T-helper 17 cell (primary cell): Measurements from ENCODE around the gene ANKRD60. TPM values are rescaled to one million over a fixed set of nuclear protein-coding genes. Genes with fewer than 3 reads are reported as not detected.

Source experiments
- ATAC-seq: fragments of 150-1000 bp; cut with Tn5 transposase; 2 replicates; pipeline ENCODE4 v1.10.0; 2021; ENCODE audit warnings: mild to moderate bottlenecking, moderate library complexity
- DNase-seq, 3 donors: peaks; one replicate each; pipeline versions ENCODE4 v3.0.0 to v3.0.0-alpha.2; 2020 to 2021
- H3K9me3 ChIP-seq: one replicate; pipeline ENCODE4 v1.7.0; 2013; ENCODE audit warnings: low read length, mild to moderate bottlenecking; ENCODE audit not compliant: control insufficient read depth, poor library complexity, severe bottlenecking
- H3K27ac Mint-ChIP-seq: one replicate; pipeline ENCODE4 v1.8.0; 2022; ENCODE audit warnings: mild to moderate bottlenecking, moderate library complexity, mixed read lengths
- H3K27me3 Mint-ChIP-seq: one replicate; pipeline ENCODE4 v1.8.0; 2022; ENCODE audit warnings: mixed read lengths
- H3K36me3 Mint-ChIP-seq: one replicate; pipeline ENCODE4 v1.8.0; 2022; ENCODE audit warnings: low read depth, mixed read lengths
- H3K4me1 Mint-ChIP-seq: one replicate; pipeline ENCODE4 v1.8.0; 2022; ENCODE audit warnings: mild to moderate bottlenecking, mixed read lengths
- H3K4me3 Mint-ChIP-seq: one replicate; pipeline ENCODE4 v1.8.0; 2022; ENCODE audit warnings: mild to moderate bottlenecking, moderate library complexity, mixed read lengths
- total RNA-seq, 4 donors: library from RNA in 2 of 4; stranded (reverse) in 2 of 4; gene quantifications; one replicate each; pipeline ENCODE4 v1.2.3 and lab custom pipeline; 2022 to 2026

The ANKRD60 gene
- total RNA-seq, 2 donors from 2014 or later: not detected

DNA sequence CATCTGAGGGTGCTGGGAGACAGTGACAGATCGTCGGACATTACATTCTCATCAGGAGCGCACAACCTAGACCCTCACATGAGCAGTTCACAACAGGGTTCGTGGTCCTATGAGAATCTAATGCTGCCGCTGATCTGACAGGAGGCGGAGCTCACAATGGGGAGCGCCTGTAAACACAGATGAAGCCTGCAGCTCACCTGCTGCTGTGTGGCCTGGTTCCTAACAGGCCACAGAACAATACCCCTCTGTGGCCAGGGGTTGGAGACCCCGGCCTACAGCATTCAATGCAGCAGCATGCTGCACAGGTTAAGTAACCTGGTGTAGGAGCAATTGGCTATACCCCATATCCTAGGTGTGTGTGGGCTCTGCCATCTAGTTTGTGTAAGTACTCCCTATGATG lies 19.5 kb downstream of the ANKRD60 start:
- Mint-ChIP-seq H3K27ac (peak overlapping the region; percentile 80), H3K4me3 (no peak overlapping the region), H3K36me3 (no peaks in the 10 kb centered on the region), H3K4me1 (peaks cover 7% of the 10 kb centered on the region), H3K27me3 (peaks cover 22% of the 10 kb centered on the region)
- ATAC-seq (no peak), DNase-seq (no peak)
- no peaks in the 10 kb centered on the region for H3K9me3 ChIP-seq

DNA sequence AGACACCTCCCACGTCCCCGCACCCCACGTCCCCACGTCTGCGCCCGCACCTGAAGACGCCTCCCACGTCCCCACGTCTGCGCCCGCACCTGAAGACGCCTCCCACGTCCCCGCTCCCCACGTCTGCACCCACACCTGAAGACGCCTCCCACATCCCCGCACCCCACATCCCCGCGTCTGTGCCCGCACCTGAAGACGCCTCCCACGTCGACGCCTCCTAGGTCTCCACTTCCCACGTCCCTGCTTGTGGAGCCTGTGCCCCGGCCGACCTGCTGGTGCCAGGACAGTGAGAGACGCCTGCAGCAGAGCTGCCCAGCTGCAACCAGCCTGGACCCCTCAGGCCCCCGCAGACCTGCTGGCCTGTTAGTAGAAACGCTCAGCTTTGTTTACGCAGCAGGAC lies 22.6 kb downstream of the ANKRD60 start:
- Mint-ChIP-seq H3K4me1 (peaks cover 7% of the 10 kb centered on the region), H3K27ac (no peak overlapping the region), H3K36me3 (no peaks in the 10 kb centered on the region), H3K4me3 (no peak overlapping the region), H3K27me3 (peaks cover 11% of the 10 kb centered on the region)
- ATAC-seq (no peak), DNase-seq (no peak)
- no peaks in the 10 kb centered on the region for H3K9me3 ChIP-seq

DNA sequence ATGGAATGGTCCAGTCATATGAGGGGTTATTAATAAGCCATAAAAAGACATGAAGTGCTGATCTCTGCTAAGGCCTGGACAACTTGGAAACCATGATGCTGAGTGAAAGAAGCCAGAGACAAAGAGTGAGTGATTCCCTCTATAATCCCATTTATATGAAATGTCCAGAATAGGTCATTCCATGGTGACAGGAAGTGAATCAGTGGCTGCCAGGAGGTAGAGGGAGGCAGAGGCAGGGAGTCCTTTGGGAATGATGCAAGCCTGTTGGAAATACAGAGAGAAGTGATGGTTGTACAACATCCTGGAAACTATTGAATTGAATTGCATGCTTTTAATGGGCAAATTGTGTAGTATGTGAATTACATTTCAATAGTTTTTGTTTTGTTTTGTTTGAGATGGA lies 26.4 kb downstream of the ANKRD60 start:
- Mint-ChIP-seq H3K36me3 (no peaks in the 10 kb centered on the region), H3K27me3 (peaks cover 5% of the 10 kb centered on the region), H3K4me3 (no peak overlapping the region), H3K4me1 (peaks cover 3% of the 10 kb centered on the region), H3K27ac (no peak overlapping the region)
- no peaks in the 10 kb centered on the region for H3K9me3 ChIP-seq
- ATAC-seq: no peak
- DNase-seq: no peak

DNA sequence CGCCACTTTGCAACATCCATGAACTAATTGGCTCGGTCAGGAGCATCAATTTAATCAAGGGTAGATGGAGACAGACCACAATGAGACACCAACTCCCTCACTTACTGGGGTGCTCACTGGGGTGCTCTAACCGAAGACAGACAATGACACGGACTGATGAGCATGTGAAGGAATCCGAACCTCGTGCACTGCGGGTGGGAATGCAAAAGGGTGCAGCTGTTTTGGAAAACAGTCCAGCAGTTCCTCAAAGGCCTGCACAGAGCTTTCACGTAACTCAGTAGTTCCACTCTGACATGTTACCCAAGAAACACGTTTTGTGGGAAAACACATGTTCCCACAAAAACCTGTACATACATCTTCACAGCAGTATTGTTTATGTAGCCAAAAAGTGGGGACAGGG lies 26.8 kb downstream of the ANKRD60 start:
- no peak overlapping the region for H3K27ac Mint-ChIP-seq
- H3K36me3 Mint-ChIP-seq: no peaks in the 10 kb centered on the region
- H3K9me3 ChIP-seq: no peaks in the 10 kb centered on the region
- peaks cover 3% of the 10 kb centered on the region for H3K4me1 Mint-ChIP-seq
- no peak overlapping the region for H3K4me3 Mint-ChIP-seq
- ATAC-seq (no peak), DNase-seq (no peak)
- peaks cover 5% of the 10 kb centered on the region for H3K27me3 Mint-ChIP-seq

DNA sequence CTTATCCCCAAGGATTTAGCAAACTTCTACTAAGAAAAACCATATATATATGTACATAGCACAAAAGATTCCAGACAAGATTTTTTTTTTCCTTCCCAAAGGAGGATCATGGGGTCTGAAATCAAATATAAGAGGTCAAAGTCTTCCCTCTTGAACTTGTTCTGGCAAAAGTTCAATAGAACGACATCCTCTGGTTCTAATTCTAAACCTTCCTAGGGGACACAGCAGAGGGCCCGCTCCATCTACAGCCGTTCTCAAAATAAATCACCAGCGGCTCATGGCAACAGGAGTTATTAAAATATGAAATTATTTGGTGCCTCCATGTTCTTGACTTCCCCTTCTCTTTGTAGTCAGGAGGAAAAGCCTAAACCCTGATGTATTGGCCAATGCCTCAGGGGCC lies 29.0 kb downstream of the ANKRD60 start:
- Mint-ChIP-seq H3K4me1 (no peaks in the 10 kb centered on the region), H3K27me3 (peaks cover 5% of the 10 kb centered on the region), H3K36me3 (no peaks in the 10 kb centered on the region), H3K27ac (no peak overlapping the region), H3K4me3 (no peak overlapping the region)
- ATAC-seq (no peak), DNase-seq (no peak)
- no peaks in the 10 kb centered on the region for H3K9me3 ChIP-seq

DNA sequence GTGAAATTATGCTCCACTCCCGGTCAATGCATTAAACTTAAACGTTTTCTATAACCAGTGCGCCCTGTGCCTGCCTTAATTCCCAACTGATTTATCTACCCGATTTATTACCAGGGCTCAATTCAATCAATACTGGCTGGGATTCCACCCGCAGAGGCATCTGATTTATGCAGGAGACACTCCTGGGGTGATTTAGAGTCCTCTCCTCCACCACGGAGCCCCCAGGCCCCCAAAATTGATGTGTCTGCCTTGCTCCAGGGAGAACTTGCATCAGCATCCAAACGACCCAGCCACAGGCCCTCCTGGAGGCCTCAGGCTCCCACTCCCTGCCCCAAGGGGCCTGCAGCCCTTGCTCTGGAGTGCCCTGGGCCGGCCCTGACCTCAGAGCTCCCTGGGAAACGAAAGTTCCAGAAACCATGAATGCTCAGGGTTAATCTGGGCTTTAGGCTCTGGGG lies 29.5 kb downstream of the ANKRD60 start:
- H3K36me3 Mint-ChIP-seq: no peaks in the 10 kb centered on the region
- DNase-seq (no peak), ATAC-seq (no peak)
- H3K9me3 ChIP-seq: no peaks in the 10 kb centered on the region
- H3K4me1 Mint-ChIP-seq: no peaks in the 10 kb centered on the region
- no peak overlapping the region for H3K27ac Mint-ChIP-seq
- peaks cover 5% of the 10 kb centered on the region for H3K27me3 Mint-ChIP-seq
- no peak overlapping the region for H3K4me3 Mint-ChIP-seq

DNA sequence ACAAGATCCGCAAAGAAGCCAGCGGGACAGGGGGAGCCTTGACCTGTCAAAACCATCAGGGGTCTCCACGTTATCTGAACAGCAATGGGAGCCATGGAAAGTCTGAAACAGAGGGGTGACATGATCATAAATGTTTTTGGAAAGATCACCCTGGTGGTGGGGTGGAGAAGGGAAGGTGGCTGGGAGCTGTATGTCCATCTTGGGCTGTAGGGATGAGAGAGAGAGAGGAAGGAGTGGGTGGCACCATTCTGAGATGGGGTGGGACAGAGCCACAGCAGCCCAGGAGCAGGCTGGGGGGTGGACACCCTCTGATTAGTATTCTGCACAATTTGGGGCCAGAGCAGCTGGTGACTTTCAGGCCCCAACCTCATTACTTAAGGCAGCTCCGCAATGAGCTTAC lies 30.1 kb downstream of the ANKRD60 start:
- no peak for ATAC-seq
- Mint-ChIP-seq H3K27ac (no peak overlapping the region), H3K4me1 (peaks cover 2% of the 10 kb centered on the region), H3K4me3 (no peak overlapping the region), H3K27me3 (peaks cover 5% of the 10 kb centered on the region), H3K36me3 (no peaks in the 10 kb centered on the region)
- DNase-seq: no peak
- H3K9me3 ChIP-seq: no peaks in the 10 kb centered on the region

DNA sequence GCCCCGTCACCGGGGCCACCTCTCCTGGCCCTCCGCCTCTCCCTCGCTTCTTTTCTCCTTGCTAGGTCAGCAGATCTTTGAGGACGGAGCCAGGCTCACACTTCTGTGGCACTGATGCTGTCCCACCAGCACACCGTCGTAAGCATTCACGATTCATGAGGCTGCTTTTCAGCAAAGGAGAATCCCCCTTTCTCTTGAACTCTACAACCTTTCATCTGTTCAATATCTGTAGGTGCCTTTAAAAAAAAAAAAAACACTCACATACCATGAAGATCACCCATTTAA lies 31.3 kb downstream of the ANKRD60 start:
- Mint-ChIP-seq H3K36me3 (no peaks in the 10 kb centered on the region), H3K4me3 (no peak overlapping the region), H3K4me1 (peaks cover 2% of the 10 kb centered on the region), H3K27ac (no peak overlapping the region), H3K27me3 (peaks cover 12% of the 10 kb centered on the region)
- ATAC-seq (no peak), DNase-seq (no peak)
- H3K9me3 ChIP-seq: no peaks in the 10 kb centered on the region

DNA sequence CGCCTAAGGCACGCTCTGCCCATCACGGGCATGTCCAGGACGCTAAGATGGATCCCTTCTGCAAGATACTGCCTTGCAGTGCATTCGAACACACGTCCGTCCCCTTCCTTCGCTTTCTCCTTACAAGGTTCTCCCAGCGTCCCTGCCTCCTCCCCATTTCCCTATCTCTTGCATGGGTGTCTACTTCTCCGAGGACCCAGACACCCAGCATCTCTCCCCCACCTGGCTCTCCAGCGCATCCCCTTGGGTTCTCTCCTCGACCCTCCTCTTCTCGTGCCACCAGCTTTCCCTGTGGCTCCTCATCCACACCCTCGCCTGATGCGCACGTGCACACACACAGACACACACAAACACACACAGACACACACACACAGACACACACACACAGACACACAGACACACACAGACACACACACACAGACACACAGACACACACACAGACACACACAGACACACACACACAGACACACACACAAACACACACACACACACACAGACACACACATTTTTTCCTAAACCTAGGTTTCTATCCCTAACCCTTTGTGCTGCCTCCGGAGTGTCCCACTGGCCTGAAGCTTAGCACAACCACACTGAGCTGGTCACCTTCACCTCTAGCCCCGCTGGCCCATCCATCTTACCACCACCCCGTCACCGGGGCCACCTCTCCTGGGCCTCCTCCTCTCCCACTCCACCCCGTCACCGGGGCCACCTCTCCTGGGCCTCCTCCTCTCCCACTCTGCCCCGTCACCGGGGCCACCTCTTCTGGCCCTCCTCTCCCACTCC lies 31.9 kb downstream of the ANKRD60 start:
- Mint-ChIP-seq H3K36me3 (no peaks in the 10 kb centered on the region), H3K4me1 (peaks cover 2% of the 10 kb centered on the region), H3K27me3 (peaks cover 17% of the 10 kb centered on the region), H3K27ac (no peak overlapping the region), H3K4me3 (no peak overlapping the region)
- ATAC-seq (no peak), DNase-seq (no peak)
- H3K9me3 ChIP-seq: no peaks in the 10 kb centered on the region

DNA sequence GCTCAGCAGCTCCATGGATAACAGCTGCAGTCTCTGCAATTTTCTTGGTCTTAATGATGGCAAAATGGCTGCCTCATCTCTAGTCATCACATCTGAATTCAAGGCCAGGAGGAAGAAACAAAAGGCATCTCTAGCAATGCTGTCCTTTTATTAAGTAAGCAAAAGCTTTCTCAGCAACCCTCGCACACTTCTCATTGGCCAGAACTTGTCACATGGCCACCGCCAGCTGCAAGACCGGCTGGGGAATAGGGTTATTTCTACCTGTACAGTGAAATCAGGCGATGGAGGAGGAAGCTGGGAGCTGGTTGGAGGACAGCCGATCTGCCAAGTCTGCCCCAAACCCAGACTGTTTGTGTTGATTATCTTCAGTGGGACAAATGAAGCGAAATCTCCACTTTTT lies 33.4 kb downstream of the ANKRD60 start:
- Mint-ChIP-seq H3K4me1 (peaks cover 2% of the 10 kb centered on the region), H3K4me3 (no peak overlapping the region), H3K27me3 (peaks cover 22% of the 10 kb centered on the region), H3K27ac (no peak overlapping the region), H3K36me3 (no peaks in the 10 kb centered on the region)
- H3K9me3 ChIP-seq: no peaks in the 10 kb centered on the region
- DNase-seq (no peak), ATAC-seq (no peak)

DNA sequence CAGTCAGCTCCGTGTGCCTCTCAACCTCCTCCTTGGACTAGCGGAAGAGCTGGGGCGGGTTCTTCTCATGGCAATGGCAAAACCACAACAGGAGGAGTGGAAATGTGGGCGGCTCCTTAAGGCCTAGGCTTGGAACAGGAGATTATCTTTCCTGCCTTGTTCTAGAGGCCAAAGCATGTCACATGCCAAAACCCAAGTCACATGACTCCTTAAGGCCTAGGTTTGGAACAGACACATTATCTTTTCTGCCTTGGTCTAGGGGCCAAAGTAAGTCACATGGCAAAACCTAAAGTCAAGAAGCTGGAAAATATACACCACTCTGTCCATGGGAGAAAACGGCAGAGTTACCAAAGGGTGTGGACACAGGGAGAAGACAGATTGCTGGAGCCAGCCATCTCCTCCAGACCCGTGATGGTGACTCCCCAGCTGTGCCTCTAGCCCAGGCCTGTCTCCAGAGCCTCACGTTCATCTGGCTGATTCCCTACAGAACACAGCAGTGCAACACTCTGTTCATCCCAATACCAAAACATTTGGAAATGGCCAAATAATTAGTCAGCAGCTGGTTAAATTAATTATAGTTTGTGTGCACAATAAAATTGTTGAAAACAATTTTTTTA lies 34.2 kb downstream of the ANKRD60 start:
- Mint-ChIP-seq H3K4me1 (peaks cover 2% of the 10 kb centered on the region), H3K4me3 (no peak overlapping the region), H3K27me3 (peaks cover 28% of the 10 kb centered on the region), H3K27ac (no peak overlapping the region), H3K36me3 (no peaks in the 10 kb centered on the region)
- DNase-seq (no peak), ATAC-seq (no peak)
- no peaks in the 10 kb centered on the region for H3K9me3 ChIP-seq

DNA sequence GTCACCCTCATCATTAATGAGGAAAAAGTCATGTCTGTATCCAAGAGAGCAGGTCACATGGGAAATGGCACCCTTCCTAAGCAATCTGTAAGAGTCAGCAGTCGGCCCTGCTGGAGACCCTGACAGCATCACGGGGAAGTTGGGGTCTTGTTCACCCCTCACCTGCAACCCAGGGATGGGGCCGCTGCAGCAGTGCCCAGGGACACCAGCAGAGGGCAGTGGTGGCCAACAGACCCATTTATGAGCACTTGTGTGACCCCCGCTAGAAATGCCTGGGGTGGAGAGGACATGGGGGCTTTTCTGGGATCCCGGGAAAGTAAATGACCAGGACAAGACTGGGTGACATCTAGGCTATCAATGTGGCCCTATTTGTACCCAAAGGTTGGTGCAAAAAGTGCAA lies 35.9 kb downstream of the ANKRD60 start:
- Mint-ChIP-seq H3K4me3 (no peak overlapping the region), H3K27ac (no peak overlapping the region), H3K27me3 (peaks cover 35% of the 10 kb centered on the region), H3K4me1 (peaks cover 2% of the 10 kb centered on the region), H3K36me3 (peaks cover 2% of the 10 kb centered on the region)
- DNase-seq: peak; percentile 21 to 27 (median 23)
- ATAC-seq: no peak
- no peaks in the 10 kb centered on the region for H3K9me3 ChIP-seq

DNA sequence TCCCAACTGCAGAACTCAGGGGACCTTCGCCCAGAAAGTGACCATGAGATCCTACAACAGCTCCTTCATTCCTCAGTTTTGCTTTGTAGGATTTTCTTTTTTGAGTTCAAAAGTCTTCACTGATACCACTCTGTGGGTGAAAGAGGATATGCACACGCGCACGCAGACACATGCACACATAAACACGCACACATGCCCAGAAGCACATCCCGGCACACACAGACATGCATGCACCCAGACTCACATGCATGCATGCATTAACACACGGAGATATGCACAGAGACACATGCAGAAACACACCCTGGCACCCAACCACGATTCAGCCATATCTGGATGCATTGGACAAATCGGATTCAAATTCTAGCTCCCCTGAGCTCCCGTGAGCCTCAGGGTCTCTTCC lies 36.4 kb downstream of the ANKRD60 start:
- peaks cover 2% of the 10 kb centered on the region for H3K36me3 Mint-ChIP-seq
- no peak overlapping the region for H3K27ac Mint-ChIP-seq
- DNase-seq (no peak), ATAC-seq (no peak)
- no peak overlapping the region for H3K4me3 Mint-ChIP-seq
- peaks cover 2% of the 10 kb centered on the region for H3K4me1 Mint-ChIP-seq
- peaks cover 39% of the 10 kb centered on the region for H3K27me3 Mint-ChIP-seq
- no peaks in the 10 kb centered on the region for H3K9me3 ChIP-seq

DNA sequence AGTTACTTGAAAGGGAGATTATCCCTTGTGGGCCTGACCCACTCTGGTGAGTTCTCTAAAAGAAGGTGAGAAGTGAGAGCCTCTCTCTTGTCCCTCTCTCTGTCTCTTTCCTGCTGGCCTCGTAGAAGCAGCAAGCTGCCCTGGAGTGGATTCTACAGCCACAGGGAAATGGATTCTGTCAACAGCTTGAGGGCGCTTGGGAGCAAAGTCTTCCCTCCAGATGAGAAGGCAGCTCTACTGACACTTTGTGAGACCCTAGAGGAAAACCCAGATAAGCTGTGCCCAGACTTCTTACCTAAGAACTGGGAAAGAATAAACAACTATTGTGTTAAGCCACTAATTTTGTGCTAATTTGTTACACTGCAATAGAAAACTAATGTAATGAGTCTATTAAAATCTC lies 39.9 kb downstream of the ANKRD60 start:
- H3K27me3 Mint-ChIP-seq: peaks cover 53% of the 10 kb centered on the region
- peaks cover 7% of the 10 kb centered on the region for H3K36me3 Mint-ChIP-seq
- H3K27ac Mint-ChIP-seq: no peak overlapping the region
- H3K4me3 Mint-ChIP-seq: no peak overlapping the region
- DNase-seq: no peak
- ATAC-seq: no peak
- H3K4me1 Mint-ChIP-seq: peaks cover 5% of the 10 kb centered on the region
- H3K9me3 ChIP-seq: no peaks in the 10 kb centered on the region
